Central memory CD8-positive, alpha-beta T cell (primary cell): ENCODE results near the gene L3MBTL1.
"Not testable (repeated sequence)": the region's sequence is repeated elsewhere in the genome, so short reads cannot be mapped to it uniquely, and the experiment has no call there.

ENCODE experiments used
- ATAC-seq: fragments of 150-1000 bp; cut with Tn5 transposase; replicated peaks from 2 replicates; pipeline ENCODE4 v1.10.0; 2022; ENCODE audit warnings: mild to moderate bottlenecking, moderate FRiP score, moderate number of reproducible peaks; ENCODE audit not compliant: poor library complexity, severe bottlenecking; ENCODE audit errors: extremely low read depth
- DNase-seq, 2 donors: peaks; one replicate each; pipeline ENCODE4 v3.0.0; 2021; ENCODE audit warnings: low spot score in 2 of 2
- H3K27ac Mint-ChIP-seq: one replicate; pipeline ENCODE4 v1.8.0; 2022; ENCODE audit warnings: low read depth, mild to moderate bottlenecking, moderate library complexity, mixed read lengths
- H3K27me3 Mint-ChIP-seq: one replicate; pipeline ENCODE4 v1.8.0; 2022; ENCODE audit warnings: mixed read lengths
- H3K36me3 Mint-ChIP-seq: one replicate; pipeline ENCODE4 v1.8.0; 2022; ENCODE audit warnings: mild to moderate bottlenecking, moderate library complexity, mixed read lengths; ENCODE audit not compliant: insufficient read depth
- H3K4me1 Mint-ChIP-seq: one replicate; pipeline ENCODE4 v1.8.0; 2022; ENCODE audit warnings: mixed read lengths
- H3K4me3 Mint-ChIP-seq: one replicate; pipeline ENCODE4 v1.8.0; 2022; ENCODE audit warnings: mild to moderate bottlenecking, moderate library complexity, mixed read lengths
- H3K9me3 Mint-ChIP-seq: one replicate; pipeline ENCODE4 v1.8.0; 2022; ENCODE audit warnings: mixed read lengths

Gene L3MBTL1

DNA sequence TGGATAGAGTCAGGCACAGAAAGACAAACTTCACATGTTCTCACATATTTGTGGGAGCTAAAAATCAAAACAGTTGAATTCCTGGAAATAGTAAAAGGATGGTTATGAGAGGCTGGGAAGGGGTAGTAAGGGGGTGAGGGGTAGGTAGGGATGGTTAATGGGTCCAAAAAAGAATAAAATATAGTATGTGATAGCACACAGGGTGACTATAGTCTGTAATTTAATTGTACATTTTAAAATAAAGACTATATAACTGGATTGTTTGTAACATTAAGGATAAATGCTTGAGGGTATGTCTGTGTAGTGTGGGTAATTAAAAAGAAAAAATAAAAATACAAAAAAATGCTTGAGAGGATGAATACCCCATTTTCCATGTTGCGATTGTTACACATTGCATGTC, 39.9 kb upstream of the L3MBTL1 start:
- Mint-ChIP-seq H3K4me3 (no peak overlapping the region), H3K27ac (no peak overlapping the region), H3K9me3 (no peaks in the 10 kb centered on the region), H3K4me1 (peaks cover 6% of the 10 kb centered on the region), H3K36me3 (peaks cover 48% of the 10 kb centered on the region), H3K27me3 (no peaks in the 10 kb centered on the region)
- no peak for ATAC-seq
- DNase-seq: no peak

- Mint-ChIP-seq H3K27ac (no peak overlapping the region), H3K4me3 (no peak overlapping the region), H3K36me3 (peaks cover 11% of the 10 kb centered on the region), H3K9me3 (no peaks in the 10 kb centered on the region), H3K27me3 (no peaks in the 10 kb centered on the region), H3K4me1 (no peaks in the 10 kb centered on the region)
- no peak for ATAC-seq
- no peak for DNase-seq
Observed at GRCh38 chr20:43472671-43473380, 34.7 kb upstream of the L3MBTL1 start.

DNA sequence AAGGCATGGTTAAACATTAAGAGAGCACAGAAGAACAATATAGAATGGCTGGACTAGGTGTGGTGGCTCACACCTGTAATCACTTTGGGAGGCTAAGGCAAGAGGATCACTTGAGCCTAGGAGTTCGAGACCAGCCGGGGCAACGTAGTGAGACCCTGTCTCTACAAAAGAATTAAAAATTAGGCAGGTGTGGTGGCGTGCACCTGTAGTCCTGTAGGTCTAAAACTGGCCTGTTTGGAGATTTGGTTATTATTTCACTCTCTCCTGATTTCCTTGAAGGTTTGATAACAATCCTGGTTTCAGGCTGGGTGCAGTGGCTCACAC, 34.2 kb upstream of the L3MBTL1 start:
- DNase-seq: no peak
- ATAC-seq: no peak
- H3K27me3 Mint-ChIP-seq: no peaks in the 10 kb centered on the region
- no peak overlapping the region for H3K27ac Mint-ChIP-seq
- H3K36me3 Mint-ChIP-seq: peaks cover 11% of the 10 kb centered on the region
- no peak overlapping the region for H3K4me3 Mint-ChIP-seq
- no peaks in the 10 kb centered on the region for H3K4me1 Mint-ChIP-seq
- no peaks in the 10 kb centered on the region for H3K9me3 Mint-ChIP-seq

GRCh38 chr20:43477193-43477592, 30.3 kb upstream of the L3MBTL1 start:
- no peak overlapping the region for H3K4me3 Mint-ChIP-seq
- H3K27ac Mint-ChIP-seq: no peak overlapping the region
- H3K36me3 Mint-ChIP-seq: peaks cover 1% of the 10 kb centered on the region
- H3K4me1 Mint-ChIP-seq: no peaks in the 10 kb centered on the region
- no peaks in the 10 kb centered on the region for H3K9me3 Mint-ChIP-seq
- no peaks in the 10 kb centered on the region for H3K27me3 Mint-ChIP-seq
- ATAC-seq (no peak), DNase-seq (no peak)

GRCh38 chr20:43477619-43478018, 29.9 kb upstream of the L3MBTL1 start:
- DNase-seq (no peak), ATAC-seq (no peak)
- Mint-ChIP-seq H3K4me1 (no peaks in the 10 kb centered on the region), H3K4me3 (no peak overlapping the region), H3K27me3 (no peaks in the 10 kb centered on the region), H3K27ac (no peak overlapping the region), H3K9me3 (no peaks in the 10 kb centered on the region), H3K36me3 (no peaks in the 10 kb centered on the region)

DNA sequence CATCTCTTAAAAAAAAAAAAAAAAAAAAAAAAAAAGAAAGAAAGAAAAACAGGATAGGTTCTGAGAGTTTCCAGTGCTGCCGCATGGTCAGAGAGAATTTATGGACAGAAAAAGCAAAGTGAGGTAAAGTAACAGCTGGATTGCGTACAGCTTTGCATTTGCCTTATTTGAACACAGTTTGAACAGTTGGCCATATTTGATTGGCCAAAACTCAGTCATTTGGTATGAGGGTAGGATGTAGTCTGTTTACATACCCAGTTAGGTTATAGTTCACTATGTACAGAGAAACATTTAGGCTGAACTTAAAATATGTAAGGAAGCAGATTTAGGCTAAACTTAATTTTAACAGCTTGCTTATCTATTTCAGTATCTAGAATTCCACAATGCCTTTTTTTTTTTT, 17.5 kb upstream of the L3MBTL1 start:
- Mint-ChIP-seq H3K27ac (no peak overlapping the region), H3K4me3 (no peak overlapping the region), H3K4me1 (no peaks in the 10 kb centered on the region), H3K9me3 (no peaks in the 10 kb centered on the region), H3K36me3 (no peaks in the 10 kb centered on the region), H3K27me3 (peaks cover 18% of the 10 kb centered on the region)
- DNase-seq: no peak
- ATAC-seq: no peak

- ATAC-seq (no peak), DNase-seq (no peak)
- no peaks in the 10 kb centered on the region for H3K4me1 Mint-ChIP-seq
- H3K9me3 Mint-ChIP-seq: no peaks in the 10 kb centered on the region
- H3K27me3 Mint-ChIP-seq: peaks cover 32% of the 10 kb centered on the region
- no peaks in the 10 kb centered on the region for H3K36me3 Mint-ChIP-seq
- no peak overlapping the region for H3K4me3 Mint-ChIP-seq
- H3K27ac Mint-ChIP-seq: no peak overlapping the region
Observed at GRCh38 chr20:43492101-43492500, 15.4 kb upstream of the L3MBTL1 start.

GRCh38 chr20:43495388-43495787, 12.1 kb upstream of the L3MBTL1 start:
- no peak overlapping the region for H3K4me3 Mint-ChIP-seq
- no peaks in the 10 kb centered on the region for H3K9me3 Mint-ChIP-seq
- no peaks in the 10 kb centered on the region for H3K4me1 Mint-ChIP-seq
- peaks cover 2% of the 10 kb centered on the region for H3K36me3 Mint-ChIP-seq
- no peak overlapping the region for H3K27ac Mint-ChIP-seq
- peaks cover 32% of the 10 kb centered on the region for H3K27me3 Mint-ChIP-seq
- no peak for ATAC-seq
- no peak for DNase-seq

DNA sequence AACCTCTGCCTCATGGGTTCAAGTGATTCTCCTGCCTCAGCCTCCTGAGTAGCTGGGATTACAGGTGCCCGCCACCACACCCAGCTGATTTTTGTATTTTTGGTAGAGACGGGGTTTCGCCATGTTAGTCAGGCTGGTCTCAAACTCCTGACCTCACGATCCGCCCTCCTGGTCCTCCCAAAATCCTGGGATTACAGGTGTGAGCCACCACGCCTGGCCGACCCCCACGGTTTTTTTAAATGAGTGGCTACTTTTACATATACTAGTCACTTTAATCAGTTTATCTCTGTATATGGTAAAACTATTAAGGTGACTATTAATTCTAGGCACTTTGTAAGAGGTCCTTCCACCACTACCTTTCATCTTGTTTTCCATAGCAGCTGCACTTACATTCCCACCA, 5.5 kb upstream of the L3MBTL1 start:
- not testable (repeated sequence) for H3K4me3 Mint-ChIP-seq, DNase-seq, H3K9me3 Mint-ChIP-seq, H3K36me3 Mint-ChIP-seq, H3K4me1 Mint-ChIP-seq, ATAC-seq, H3K27ac Mint-ChIP-seq
- H3K27me3 Mint-ChIP-seq: peaks cover 47% of the 10 kb centered on the region

GRCh38 chr20:43506238-43506637, 1.3 kb upstream of the L3MBTL1 start:
- no peak overlapping the region for H3K27ac Mint-ChIP-seq
- H3K36me3 Mint-ChIP-seq: no peaks in the 10 kb centered on the region
- no peaks in the 10 kb centered on the region for H3K9me3 Mint-ChIP-seq
- H3K4me3 Mint-ChIP-seq: no peak overlapping the region
- H3K27me3 Mint-ChIP-seq: peaks cover 69% of the 10 kb centered on the region
- DNase-seq: no peak
- no peaks in the 10 kb centered on the region for H3K4me1 Mint-ChIP-seq
- no peak for ATAC-seq

DNA sequence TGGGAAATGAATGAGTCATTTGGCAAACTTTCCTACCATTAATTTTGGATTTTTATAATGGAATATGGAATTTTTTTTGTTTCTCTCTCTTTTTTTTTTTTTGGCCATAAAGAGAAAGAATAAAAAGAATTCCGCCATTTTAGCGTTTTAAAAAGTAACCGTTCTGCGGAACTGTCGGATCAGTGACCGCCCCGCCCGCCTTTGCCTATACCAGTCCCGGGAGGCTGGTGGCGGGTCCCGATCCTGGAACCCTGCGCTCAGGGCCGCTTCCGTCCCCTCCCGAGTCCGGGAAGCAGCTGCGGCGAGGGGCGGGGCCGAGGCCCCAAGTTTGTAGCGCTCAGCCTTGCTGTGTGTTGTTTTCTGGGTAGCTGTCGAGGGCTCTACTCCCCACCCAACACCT, 609 bp downstream of the L3MBTL1 start:
- Mint-ChIP-seq H3K4me3 (peak overlapping the region; percentile 55), H3K9me3 (no peaks in the 10 kb centered on the region), H3K27ac (no peak overlapping the region), H3K27me3 (peaks cover 60% of the 10 kb centered on the region), H3K36me3 (peaks cover 2% of the 10 kb centered on the region), H3K4me1 (no peaks in the 10 kb centered on the region)
- ATAC-seq (no peak), DNase-seq (no peak)

GRCh38 chr20:43508604-43509040, 1.1 kb downstream of the L3MBTL1 start:
- no peak for ATAC-seq
- H3K27me3 Mint-ChIP-seq: peaks cover 55% of the 10 kb centered on the region
- no peak overlapping the region for H3K27ac Mint-ChIP-seq
- H3K4me1 Mint-ChIP-seq: no peaks in the 10 kb centered on the region
- H3K4me3 Mint-ChIP-seq: peak overlapping the region; percentile 55
- H3K9me3 Mint-ChIP-seq: no peaks in the 10 kb centered on the region
- peaks cover 2% of the 10 kb centered on the region for H3K36me3 Mint-ChIP-seq
- no peak for DNase-seq

- peaks cover 7% of the 10 kb centered on the region for H3K36me3 Mint-ChIP-seq
- H3K4me1 Mint-ChIP-seq: peaks cover 17% of the 10 kb centered on the region
- peaks cover 24% of the 10 kb centered on the region for H3K27me3 Mint-ChIP-seq
- no peak for ATAC-seq
- no peak overlapping the region for H3K4me3 Mint-ChIP-seq
- DNase-seq: no peak
- H3K27ac Mint-ChIP-seq: peak overlapping the region; percentile 0
- no peaks in the 10 kb centered on the region for H3K9me3 Mint-ChIP-seq
Observed at GRCh38 chr20:43511879-43512278, 4.4 kb downstream of the L3MBTL1 start.
